GM21447 (cell line): ENCODE measurements around the gene BANP.
"Not testable (repeated sequence)": the region's sequence is repeated elsewhere in the genome, so short reads cannot be mapped to it uniquely, and the experiment has no call there.

Source experiments
- ATAC-seq: cut with Tn5 transposase; IDR thresholded peaks from one replicate; pipeline ENCODE4 v1.9.1; 2021; ENCODE audit not compliant: unreplicated experiment

The BANP gene

DNA sequence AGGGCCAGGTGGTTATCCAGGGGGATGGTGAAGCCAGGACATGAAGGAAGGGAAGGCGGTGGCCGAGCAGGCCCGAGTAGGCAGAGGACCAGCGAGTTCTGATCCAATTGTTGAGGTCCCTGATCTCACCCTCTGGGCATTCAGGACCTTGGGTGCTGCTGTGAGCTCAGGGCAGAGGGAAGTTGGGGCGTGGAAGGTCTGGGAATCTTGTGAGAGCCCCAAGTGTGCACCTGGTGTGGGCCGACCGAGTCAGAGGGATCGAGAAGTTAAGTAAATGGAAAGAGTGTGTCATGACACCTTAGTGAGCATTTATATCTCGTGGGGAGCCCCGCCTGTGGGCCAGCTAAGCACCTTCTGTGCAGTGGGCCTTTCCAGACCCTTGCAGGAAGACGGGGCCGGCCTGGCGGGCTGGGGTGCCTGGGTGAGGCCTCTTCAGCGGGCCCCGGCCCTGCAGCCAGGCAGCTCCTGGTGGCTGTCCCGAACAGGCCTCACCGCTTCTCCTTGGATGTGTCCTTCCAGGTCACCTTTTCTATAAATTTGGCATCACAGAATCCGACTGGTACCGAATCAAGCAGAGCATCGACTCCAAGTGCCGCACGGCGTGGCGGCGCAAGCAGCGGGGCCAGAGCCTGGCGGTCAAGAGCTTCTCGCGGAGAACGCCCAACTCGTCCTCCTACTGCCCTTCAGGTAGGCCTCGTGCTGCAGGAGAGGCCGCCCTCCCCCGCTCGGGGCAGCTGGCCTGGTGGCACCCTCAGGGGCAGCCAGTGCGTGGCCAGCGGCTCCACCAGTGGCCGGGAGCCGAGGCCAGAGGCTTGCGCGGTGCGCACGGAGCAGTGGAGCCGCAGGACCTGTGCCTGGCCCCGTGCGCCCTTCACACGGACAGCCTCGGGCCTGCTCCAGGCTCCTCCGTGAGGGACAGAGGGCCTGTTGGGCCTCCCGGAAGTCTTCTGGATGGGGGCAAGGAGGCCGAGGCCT, 76.0 kb downstream of the BANP start:
- ATAC-seq: no peak

DNA sequence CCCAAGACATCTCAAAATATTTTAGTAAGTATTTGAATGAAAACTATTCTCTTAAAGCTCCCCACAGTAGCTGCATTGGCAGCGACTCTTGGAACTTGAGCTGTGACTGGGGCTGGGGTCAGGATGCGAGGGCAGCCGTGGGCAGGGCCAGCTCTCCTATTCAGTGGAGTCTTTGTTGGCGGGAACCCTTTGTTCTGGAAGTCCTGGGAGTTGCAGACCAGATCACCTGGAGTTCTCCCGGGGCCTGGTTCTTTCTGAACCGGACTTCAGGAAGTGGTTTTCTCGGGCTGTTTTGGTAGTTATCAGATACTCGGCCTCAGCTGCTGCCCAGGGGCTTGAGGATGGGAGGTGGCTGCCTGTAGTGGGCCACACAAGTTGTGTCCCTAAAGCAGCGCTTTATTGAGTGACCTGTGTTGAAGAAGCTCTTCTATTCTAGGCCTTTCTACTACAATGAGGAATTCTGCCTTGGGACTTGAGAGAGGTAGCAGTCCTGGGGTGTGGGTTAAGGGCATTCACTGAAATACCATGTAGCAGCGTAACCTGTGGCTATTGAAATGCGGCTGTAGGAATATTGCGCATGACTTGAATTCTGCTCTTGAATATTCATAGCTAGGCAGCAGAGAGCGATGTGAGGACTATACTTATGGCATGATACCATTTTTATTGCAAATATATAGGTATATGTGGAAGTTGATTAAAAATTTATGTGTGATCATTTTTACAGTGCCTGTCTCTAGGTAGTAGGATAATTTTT, 77.1 kb downstream of the BANP start:
- not testable (repeated sequence) for ATAC-seq

DNA sequence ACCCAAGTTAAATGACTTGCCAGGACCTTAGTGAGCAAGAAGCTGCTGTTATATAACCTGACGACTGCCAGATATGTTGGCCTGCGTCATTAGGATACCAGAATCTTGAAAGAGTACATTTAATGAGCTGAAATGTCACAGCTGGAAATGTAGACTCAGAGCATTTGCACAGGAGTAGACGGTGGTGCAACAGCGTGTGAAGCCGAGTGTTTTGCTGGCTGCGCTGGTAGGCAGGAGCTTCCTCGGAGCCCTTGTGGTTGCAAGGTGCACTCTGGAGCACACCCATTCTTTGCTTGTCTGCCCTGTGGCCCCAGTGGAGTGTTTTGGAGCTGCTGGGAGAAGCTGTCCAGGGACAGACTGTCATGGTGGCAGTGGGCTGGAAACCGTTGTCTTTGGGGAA, 79.3 kb downstream of the BANP start:
- no peak for ATAC-seq

- not testable (repeated sequence) for ATAC-seq
Measured at GRCh38 chr16:88030961-88031360, 79.7 kb downstream of the BANP start.

DNA sequence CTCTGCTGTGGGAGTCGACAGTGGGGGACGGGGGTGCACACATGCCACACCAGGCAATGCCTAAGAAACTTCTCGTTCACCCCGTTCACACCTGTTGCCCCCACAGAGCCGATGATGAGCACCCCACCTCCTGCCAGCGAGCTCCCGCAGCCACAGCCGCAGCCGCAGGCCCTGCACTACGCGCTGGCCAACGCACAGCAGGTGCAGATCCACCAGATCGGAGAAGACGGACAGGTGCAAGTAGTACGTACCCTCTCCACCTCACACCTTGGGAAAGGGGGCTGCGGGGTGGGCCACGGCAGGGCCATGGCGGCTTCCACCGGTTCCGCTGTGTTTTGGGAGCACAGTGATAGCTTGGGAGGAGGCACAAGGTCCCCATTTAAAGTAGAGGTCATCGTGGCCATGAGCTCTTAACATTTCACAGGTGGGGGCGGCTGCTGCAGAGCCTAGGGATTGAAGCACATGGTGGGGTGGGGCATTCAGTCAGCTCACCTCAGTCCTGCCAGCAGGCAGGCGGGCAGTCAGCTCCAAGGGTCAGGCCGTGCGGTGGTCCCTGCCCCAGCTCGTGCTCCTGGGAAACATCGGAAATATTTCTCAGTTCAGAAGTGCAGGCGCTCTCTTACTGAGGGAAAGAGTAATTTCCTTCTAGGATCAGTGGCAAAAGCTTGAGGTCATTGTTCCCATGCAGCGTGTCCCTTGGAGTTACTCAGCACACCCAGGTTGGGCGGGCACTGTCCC, 81.9 kb downstream of the BANP start:
- ATAC-seq: not testable (repeated sequence)

GRCh38 chr16:88034770-88035169, 83.5 kb downstream of the BANP start:
- ATAC-seq: no peak

GRCh38 chr16:88035292-88035691, 84.1 kb downstream of the BANP start:
- no peak for ATAC-seq

DNA sequence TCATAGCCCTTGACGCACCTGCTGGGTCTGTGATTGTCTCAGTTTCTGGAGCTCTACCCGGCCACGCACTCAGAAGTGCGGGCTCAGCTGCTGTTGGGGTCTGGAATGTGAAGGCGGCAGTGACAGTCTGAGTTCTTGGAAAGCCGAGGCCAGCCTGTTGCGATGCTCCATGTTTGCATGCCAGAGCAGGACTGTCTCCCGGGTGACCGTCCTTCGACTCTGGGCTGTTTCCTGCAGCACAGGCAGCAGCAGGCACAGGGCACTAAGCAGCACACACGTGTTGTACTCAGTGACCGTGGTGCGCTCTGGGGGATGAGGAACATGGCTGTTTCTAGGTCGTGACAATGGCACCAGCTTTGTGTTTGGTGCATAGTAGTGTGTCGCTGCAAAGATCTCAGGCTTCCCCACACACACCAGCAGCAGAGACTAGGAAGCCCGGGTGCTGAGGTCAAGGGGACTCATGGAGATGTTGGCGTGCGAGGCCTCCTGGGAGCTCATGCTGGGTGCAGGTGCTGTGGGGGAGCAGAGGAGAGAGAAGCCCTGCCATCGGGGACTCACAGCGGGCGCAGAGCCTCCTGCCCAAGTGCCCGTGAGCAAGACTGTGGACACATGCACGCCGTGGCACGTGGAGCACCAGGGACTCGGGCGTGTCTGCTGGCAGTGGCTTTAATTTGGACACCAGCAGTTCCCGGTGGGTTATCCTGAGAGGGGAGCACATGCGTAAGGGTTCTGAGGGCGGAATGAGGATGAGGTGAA, 84.8 kb downstream of the BANP start:
- not testable (repeated sequence) for ATAC-seq

DNA sequence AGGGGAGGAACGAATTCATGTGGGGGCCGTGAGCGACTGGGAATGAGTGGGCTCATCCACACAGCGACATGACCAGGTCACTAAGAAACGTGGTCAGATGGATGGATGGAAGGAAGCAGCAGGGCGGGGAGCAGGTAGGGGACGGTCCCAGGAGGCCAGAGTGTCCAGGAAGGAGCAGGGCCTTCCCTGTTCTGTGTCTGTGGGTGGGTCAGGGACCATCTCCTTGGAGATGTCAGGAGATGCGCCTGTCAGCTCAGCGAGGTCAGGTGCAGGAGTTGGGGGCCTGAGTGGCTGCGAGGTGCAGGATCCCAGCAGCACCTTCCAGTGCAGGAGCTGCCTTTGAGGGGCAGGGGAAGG, 85.4 kb downstream of the BANP start:
- not testable (repeated sequence) for ATAC-seq

GRCh38 chr16:88037359-88037758, 86.1 kb downstream of the BANP start:
- not testable (repeated sequence) for ATAC-seq

DNA sequence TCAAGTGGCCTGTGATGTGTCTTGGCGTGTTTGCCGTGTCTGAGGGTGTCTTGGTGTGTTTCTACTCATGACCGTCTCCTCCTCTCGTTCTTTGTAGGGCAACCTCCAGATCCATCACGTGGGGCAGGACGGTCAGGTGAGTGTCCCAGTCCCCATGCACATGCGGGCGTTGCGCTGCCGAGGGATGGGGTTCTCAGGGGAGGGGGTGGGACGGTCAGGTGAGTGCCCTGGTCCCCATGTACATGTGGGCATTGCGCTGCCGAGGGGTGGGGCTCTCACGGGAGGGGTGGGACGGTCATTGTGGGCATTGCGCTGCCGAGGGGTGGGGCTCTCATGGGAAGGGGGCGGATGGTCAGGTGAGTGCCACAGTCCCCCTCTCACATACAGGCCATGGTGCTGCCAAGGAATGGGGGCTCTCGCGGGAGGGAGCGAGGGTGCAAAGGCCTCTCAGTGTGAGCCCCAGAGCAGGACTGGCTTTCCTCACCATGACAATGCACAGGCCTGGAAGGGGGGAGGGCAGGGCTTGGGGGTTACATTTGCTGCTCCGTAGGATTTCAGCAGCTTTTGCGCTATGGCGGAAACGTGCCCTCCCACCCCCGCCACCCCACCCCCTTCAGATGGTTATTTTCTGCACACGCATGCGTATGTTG, 86.8 kb downstream of the BANP start:
- ATAC-seq: not testable (repeated sequence)

DNA sequence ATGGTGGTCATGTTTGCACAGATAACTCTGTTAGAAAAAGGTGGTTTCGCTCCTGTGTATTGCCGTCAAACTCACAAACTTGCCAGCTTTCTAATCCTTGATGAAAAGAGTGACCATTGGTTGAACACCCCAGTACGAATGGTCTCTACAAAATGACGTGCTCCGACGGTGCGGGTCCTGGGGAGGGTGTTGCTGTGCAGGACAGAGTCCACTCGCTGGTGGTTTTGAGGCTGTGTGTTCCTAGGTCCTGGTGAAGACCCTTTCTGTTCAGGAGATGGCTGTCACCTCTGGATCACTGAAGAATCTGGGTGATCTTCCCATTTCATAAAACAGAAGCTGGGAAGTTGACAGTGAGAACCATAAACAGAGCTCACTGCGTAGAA, 87.3 kb downstream of the BANP start:
- not testable (repeated sequence) for ATAC-seq

GRCh38 chr16:88039591-88039990, 88.4 kb downstream of the BANP start:
- ATAC-seq: no peak

DNA sequence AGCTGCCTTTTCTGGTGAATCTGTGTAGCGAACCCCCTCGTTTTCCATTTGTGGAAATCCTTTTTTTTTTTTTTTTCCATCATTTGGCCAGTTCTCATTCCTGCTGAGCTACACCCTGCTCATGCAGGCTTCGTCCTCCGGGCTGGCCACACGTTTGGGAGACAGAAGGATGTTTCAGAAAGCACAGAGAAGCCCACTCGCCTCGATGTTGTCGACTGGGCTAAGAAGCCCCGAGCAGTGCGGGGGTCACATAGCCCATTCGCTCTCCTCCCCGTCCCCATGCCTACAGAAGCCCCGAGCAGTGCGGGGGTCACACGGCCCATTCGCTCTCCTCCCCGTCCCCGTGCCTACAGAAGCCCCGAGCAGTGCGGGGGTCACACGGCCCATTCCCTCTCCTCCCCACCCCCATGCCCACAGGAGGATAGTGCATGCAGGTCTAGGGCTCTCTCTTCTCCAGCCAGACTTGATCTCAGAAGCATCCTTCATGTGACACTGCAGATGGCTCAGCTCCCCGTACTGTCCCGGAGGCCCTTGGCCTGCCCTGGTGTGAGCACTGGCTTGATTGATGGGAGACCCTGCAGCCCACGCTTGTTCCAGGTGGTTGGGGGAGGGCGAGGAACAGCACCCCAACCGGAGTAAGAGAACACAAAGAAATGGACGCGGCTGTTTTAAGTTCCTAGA, 89.1 kb downstream of the BANP start:
- ATAC-seq: not testable (repeated sequence)

GRCh38 chr16:88040877-88041244, 89.6 kb downstream of the BANP start:
- ATAC-seq: not testable (repeated sequence)

GRCh38 chr16:88041506-88041905, 90.3 kb downstream of the BANP start:
- not testable (repeated sequence) for ATAC-seq

DNA sequence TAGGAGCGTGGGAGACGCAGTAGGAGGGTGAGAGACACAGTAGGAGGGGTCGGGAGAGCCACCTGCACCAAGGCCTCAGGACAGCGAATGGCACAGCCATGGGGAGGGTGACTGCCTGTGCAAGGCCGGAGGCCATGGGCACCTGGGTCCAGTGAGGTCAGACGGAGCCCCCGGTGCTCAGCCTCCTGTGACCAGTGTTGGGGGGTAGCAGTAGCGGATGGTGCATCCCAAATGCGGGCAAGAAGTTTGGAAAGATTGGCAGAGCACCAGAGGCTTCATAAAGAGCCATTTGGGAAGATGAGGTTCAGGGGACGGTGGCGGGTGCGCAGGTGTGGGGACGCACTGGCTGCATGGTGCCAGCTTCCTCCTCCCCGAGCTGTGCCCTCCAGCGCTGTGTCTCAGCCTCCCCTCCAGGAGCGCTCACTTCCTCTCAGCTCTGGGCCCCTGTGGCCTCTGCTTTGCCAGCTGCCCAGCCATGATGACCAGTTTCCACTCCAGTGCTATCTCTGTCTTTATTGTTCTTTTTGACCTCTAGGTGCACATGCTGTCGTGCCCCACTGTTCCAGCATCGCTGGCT, 90.8 kb downstream of the BANP start:
- not testable (repeated sequence) for ATAC-seq

DNA sequence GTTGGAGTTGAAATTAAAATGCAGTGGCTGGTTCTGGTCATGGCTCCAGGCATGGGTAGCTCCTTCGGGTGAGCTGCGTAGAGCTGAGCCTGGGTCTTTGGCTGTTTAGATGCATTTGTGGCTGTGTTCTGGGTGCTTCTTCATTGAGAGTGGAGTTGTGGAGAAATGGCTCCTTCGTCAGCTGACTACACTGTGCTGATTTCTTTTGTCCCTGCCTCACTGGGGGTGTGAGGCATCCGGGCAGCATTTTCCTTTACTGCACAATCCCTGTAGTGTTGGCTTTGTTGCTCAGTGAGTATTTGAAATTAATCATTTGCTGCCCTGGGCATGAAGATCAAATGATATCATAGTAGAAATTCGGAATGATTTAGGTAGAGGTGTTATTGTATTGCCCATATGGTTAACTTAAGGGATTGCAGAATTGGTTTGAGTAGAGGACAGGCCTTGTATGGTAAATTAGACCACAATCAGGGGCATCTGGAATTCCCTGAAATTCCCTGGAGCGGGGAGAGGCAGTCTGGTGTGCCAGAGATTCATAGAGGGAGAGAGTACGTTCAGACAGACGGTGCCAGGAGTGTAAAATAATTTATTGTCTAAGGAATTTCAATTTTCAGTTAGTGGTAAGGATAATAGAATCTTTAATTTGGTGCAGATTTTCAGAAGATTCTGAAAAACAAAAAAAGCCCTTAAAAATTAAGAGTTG, 92.1 kb downstream of the BANP start:
- not testable (repeated sequence) for ATAC-seq
